GM21390 (cell line): ENCODE measurements around the gene BBS9.
A peak's percentile ranks its signal among the peaks of the same experiment; 100 is the strongest.
"Not testable (repeated sequence)": the region's sequence is repeated elsewhere in the genome, so short reads cannot be mapped to it uniquely, and the experiment has no call there.

Experiments
- ATAC-seq: cut with Tn5 transposase; IDR thresholded peaks from one replicate; pipeline ENCODE4 v1.9.1; 2021; ENCODE audit not compliant: unreplicated experiment

The BBS9 gene

DNA sequence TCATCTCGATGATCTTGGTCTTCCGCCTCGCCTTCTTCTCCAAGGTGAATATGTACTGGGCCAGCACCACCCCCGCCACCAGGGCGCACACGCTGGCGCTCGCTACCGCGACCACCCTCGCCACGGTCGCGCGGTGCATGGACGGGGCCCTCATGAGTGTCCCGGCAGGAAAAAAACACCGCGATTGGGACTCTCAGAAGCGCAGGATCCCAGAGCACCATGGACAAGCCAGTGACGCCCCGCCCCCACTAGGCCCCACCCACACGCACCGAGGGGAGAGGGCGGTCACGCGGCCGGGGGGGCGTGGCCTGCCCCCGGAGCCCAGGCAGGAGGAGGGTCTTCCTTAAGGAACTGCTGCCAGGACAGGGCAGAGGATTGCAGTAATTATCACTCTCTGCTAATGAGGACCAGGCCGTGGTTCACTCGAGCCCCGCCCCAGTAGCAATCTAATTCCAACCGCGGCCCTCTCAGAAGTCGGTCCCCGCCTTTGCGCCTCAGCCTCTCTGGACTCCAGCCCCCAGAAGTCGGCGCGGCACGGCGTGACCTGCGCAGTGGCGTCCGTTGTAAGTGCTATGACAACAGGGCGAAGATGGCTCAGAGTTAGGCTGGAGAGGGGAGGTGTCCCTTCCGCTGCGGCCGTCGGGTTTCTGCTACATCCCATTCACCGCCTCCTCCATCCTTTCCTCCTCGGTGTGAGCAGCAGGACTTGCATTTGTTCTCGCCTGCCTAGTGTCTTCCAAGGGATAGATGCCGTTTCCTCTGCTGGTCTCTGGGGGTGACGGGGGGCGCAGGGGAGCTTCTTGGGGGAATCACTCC, at the start of gene BBS9:
Gene BBS9 (plus strand): TSS at position 575 of the 816 bp plus-strand sequence. CDS start 16,689 bp downstream, outside the sequence.
- peak; percentile 99 for ATAC-seq

- ATAC-seq: no peak
Observed at GRCh38 chr7:33079763-33080690, 49.3 kb upstream of the BBS9 start.

GRCh38 chr7:33087356-33087755, 42.0 kb upstream of the BBS9 start:
- no peak for ATAC-seq

- ATAC-seq: no peak
Observed at GRCh38 chr7:33087858-33088257, 41.5 kb upstream of the BBS9 start.

GRCh38 chr7:33089142-33089541, 40.2 kb upstream of the BBS9 start:
- ATAC-seq: no peak

- no peak for ATAC-seq
Observed at GRCh38 chr7:33091111-33091531, 38.2 kb upstream of the BBS9 start.

GRCh38 chr7:33091641-33092191, 37.6 kb upstream of the BBS9 start:
- ATAC-seq: no peak

DNA sequence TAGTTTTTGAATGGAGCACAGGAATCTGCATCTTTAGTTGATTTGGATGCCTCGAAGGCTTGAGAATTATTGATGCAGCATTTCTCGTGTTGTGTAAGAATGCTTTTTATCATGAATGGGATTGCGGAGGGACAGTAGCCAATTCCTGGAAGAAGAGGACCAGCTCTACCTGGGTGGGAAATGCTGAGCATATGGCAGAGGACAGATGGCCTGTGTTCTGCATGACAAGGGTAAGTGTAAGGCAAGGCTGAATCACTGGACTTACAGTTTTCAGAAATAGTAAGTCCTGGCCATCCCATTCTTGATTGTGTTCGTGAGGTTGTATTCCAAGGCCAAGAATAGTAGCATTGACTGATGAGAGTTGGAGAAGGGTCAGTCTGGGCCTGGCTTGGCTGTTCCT, 36.1 kb upstream of the BBS9 start:
- no peak for ATAC-seq

DNA sequence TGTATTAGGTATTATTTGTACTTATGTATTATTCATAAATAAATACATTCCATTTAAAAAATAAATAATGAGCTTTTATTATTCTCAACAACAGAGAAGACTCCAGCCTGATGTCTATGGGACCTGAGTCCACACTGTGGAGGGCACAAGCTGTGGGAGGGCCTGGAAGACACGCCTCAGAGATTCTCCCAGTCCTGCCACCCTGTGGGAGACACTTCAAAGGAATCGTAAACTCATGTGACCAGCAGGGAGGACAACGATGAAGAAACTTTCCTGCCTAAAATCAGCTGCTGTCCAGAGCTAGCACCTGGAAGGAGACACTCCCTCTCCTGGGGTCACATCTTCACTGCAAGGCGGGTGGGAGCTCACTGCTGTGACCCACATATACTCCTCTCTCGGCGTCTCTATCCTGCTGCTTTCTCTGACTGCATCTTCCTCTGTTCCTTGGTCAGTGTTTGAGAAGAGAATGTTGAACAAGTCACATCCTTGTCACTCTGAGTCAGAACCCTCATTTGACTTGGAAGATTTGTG, 34.6 kb upstream of the BBS9 start:
- not testable (repeated sequence) for ATAC-seq

DNA sequence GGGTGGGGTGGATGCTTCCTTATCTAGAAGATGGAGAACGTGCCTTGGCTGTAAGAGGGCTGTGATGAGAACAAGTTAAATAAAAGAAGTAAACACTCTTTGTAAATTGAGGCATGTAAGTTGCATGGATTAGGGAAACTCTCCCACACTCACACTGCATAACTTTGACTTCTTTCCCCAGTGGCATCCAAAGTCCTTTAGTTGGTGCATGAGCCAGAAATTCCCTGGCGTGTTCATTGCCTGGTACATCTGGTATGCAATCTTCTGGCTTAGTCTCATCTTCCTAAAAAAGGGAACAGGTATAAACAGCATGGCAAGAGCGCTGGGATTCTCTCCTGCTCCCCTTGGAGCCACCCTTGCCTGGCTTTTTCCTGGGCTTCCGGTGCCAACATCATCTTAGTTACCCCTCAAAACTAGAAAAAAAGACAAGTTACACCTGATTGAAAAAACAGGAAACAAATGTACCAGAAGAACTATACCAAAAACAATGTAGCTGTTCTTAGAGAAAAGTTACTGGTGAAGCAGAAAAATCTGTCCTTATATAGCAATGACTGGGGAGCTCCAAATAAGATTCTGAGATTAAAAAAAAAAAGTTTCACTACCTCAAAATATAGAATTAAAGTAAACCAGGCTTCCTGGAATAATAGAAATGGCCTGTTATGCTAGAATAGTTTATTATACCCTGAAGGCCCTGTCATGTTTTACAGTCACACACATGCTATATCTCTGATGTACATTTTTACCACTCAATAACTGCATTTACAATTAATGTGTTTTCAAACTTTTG, 30.0 kb upstream of the BBS9 start:
- ATAC-seq: no peak

DNA sequence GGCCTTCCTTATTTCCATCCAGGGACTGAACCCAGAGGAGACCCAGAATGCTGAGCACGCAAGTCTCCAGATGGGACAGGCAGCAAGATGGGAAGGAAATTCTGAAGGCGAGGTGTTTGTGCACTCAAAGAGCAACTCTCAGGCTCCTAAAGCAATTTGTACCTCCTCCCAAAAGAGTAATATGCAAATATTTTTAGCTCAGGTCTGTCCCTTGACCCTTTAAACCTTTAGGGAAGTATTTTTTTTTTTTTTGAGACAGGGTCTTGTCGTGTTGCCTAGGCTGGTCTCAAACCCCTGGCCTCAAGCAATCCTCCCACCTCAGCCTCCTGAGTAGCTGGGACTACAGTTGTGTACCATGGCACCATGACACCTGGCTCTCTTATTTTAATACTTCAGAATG, 28.6 kb upstream of the BBS9 start:
- no peak for ATAC-seq

DNA sequence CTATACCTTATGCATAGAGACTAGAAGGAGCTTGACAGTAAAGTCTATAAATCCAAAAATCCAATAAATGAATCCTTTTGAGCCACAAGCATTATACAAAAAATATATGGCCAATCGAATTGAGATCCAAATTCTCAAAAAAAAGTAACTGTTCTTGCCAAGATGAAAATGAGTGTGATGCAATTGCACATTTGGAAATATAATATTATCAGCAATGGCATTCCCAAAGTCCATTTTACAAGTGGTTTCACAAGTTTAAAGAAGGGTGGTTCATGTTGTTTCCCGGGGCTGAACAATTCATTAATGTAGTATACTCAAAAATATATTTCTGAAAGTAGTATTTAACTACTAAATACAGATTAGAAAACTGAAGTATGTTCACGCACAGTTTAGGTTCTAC, 27.5 kb upstream of the BBS9 start:
- no peak for ATAC-seq

DNA sequence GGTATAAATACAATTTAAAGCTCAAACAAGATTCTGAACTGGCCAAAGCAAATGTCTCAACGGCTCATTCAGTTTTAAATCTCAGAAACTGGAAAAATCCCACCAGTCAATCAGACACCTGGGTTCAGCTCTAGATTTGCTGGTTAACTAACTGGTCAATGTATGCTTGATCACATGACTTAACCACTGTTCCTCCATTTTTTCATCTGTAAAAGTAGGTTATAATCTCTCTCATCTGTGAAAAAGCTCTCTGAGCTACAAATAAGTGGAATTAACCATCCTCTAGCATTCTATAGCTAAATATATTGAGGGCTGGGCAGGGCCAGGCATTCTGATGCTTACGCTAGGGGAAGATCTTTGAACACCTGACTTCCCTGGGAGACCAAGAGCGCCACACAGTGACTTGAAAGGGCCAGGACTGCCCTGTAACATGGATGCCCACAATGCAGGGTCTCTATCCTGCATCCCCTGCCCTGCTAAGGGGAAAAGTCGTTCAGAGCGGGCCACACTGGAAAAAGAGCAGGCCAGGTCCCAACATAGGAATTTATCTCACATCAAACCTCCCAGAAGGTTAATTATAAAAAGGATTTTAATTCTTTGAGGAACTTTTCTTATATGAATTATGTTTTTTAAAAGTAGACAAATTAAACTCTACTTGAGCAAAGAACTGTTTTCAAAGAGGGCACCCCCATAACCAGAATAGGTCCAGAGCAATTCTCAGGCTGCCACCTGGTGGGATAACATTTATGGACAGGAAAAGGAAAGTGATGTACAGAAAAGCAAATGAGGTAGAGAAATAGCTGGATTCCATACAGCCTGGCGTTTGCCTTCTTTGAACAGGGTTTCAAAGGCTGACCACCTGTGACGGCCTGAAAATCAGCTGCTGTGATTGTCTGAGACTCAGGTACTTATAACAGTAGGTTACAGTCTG, 22.0 kb upstream of the BBS9 start:
- peak; percentile 32 for ATAC-seq

DNA sequence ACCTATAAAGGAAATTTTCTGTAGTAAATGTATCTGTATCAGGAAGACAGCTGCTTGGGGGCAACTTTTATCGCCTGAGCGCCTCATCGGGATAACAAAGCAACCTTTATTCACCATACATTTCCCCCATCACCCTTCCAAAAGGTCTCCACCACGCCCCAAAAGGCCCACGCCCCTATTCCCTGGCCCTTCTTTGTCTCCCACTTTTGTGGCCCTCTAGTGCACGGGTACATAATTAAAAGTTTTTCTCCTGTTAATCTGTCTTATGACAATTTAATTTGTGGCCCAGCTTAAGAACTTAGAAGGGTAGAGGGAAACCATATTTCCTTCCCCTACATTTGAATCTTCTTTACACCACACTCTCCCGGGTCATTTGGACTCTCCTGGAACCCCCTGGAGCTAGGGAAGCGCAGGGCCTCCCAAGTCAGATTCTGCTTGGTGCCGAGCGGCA, 20.8 kb upstream of the BBS9 start:
- ATAC-seq: peak; percentile 11

- peak; percentile 91 for ATAC-seq
Observed at GRCh38 chr7:33109005-33109757, 20.2 kb upstream of the BBS9 start, which contains the start of gene RP9. RP9 (minus strand) TSS chr7:33109404; CDS start chr7:33109372, 32 bp downstream.

GRCh38 chr7:33109758-33110238, 19.6 kb upstream of the BBS9 start:
- ATAC-seq: no peak

DNA sequence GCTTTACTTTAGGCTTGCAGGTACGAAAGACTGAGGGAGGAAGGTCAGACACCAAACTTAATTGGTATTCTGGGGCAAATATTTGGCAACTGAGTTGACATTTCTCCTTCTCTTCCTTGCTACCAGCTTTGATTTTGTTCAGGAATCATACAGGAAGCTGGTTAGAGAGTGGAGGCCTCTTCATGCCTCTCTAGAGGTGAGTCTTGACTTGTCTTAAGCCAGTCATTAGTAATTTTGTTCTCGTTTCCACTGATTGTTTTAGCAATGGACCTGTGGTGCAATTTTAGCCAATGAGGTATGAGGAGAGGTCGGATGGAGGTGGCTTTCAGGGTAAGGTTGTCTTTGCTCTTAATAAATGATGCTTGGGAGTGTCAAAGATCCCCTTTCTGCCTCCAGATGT, 17.8 kb upstream of the BBS9 start:
- ATAC-seq: no peak

GRCh38 chr7:33114976-33115375, 14.4 kb upstream of the BBS9 start:
- ATAC-seq: no peak
